ENCODE data around the gene SYT6.

The SYT6 gene

GRCh38 chr1:114108751-114109255 lies 44.9 kb downstream of the SYT6 start:
- no peak for DNase-seq (ENCODE audit: low spot score in 2 of 2)
- Mint-ChIP-seq H3K27ac (ENCODE audit: low read depth) (no peak overlapping the region), H3K36me3 (ENCODE audit: insufficient read depth) (no peaks in the 10 kb centered on the region)

GRCh38 chr1:114107474-114108435 lies 45.9 kb downstream of the SYT6 start:
- DNase-seq (ENCODE audit: low spot score in 2 of 2) (no peak), ATAC-seq (replicated peaks; ENCODE audit: extremely low read depth, poor library complexity, severe bottlenecking) (no peak)
- no peak overlapping the region for H3K4me3 Mint-ChIP-seq
- H3K4me1 Mint-ChIP-seq = peaks cover 9% of the 10 kb centered on the region
- H3K36me3 Mint-ChIP-seq (ENCODE audit: insufficient read depth) = no peaks in the 10 kb centered on the region
- H3K9me3 Mint-ChIP-seq = no peaks in the 10 kb centered on the region
- H3K27ac Mint-ChIP-seq (ENCODE audit: low read depth) = no peak overlapping the region
- H3K27me3 Mint-ChIP-seq = no peaks in the 10 kb centered on the region

More at GRCh38 chr1:114108751-114109255, 44.9 kb downstream of the SYT6 start:
- ATAC-seq (replicated peaks; ENCODE audit: extremely low read depth, poor library complexity, severe bottlenecking) = no peak
- Mint-ChIP-seq H3K4me3 (no peak overlapping the region), H3K27me3 (no peaks in the 10 kb centered on the region), H3K4me1 (peaks cover 15% of the 10 kb centered on the region), H3K9me3 (no peaks in the 10 kb centered on the region)

- ATAC-seq (replicated peaks; ENCODE audit: extremely low read depth, poor library complexity, severe bottlenecking) = no peak
- Mint-ChIP-seq H3K27ac (ENCODE audit: low read depth) (no peak overlapping the region), H3K36me3 (ENCODE audit: insufficient read depth) (no peaks in the 10 kb centered on the region), H3K27me3 (peaks cover 13% of the 10 kb centered on the region), H3K4me1 (peaks cover 9% of the 10 kb centered on the region), H3K4me3 (no peak overlapping the region), H3K9me3 (no peaks in the 10 kb centered on the region)
- DNase-seq (ENCODE audit: low spot score in 2 of 2) = no peak
Measured at GRCh38 chr1:114105421-114105979, 48.2 kb downstream of the SYT6 start.

- peaks cover 13% of the 10 kb centered on the region for H3K27me3 Mint-ChIP-seq
- H3K36me3 Mint-ChIP-seq (ENCODE audit: insufficient read depth) = no peaks in the 10 kb centered on the region
- no peak overlapping the region for H3K4me3 Mint-ChIP-seq
- DNase-seq (ENCODE audit: low spot score in 2 of 2) = no peak
- no peaks in the 10 kb centered on the region for H3K9me3 Mint-ChIP-seq
- no peak for ATAC-seq (replicated peaks; ENCODE audit: extremely low read depth, poor library complexity, severe bottlenecking)
- peaks cover 9% of the 10 kb centered on the region for H3K4me1 Mint-ChIP-seq
- H3K27ac Mint-ChIP-seq (ENCODE audit: low read depth) = no peak overlapping the region
Measured at GRCh38 chr1:114104949-114105348, 48.7 kb downstream of the SYT6 start.

GRCh38 chr1:114103992-114104391 lies 49.7 kb downstream of the SYT6 start:
- Mint-ChIP-seq H3K9me3 (no peaks in the 10 kb centered on the region), H3K27ac (ENCODE audit: low read depth) (no peak overlapping the region), H3K27me3 (peaks cover 13% of the 10 kb centered on the region), H3K4me1 (peaks cover 9% of the 10 kb centered on the region), H3K36me3 (ENCODE audit: insufficient read depth) (no peaks in the 10 kb centered on the region), H3K4me3 (no peak overlapping the region)
- DNase-seq (ENCODE audit: low spot score in 2 of 2) (no peak), ATAC-seq (replicated peaks; ENCODE audit: extremely low read depth, poor library complexity, severe bottlenecking) (no peak)

GRCh38 chr1:114102136-114102535 lies 51.5 kb downstream of the SYT6 start:
- ATAC-seq (replicated peaks; ENCODE audit: extremely low read depth, poor library complexity, severe bottlenecking) = no peak
- no peak overlapping the region for H3K4me3 Mint-ChIP-seq
- H3K27me3 Mint-ChIP-seq = peaks cover 13% of the 10 kb centered on the region
- no peaks in the 10 kb centered on the region for H3K36me3 Mint-ChIP-seq (ENCODE audit: insufficient read depth)
- no peak overlapping the region for H3K27ac Mint-ChIP-seq (ENCODE audit: low read depth)
- H3K9me3 Mint-ChIP-seq = no peaks in the 10 kb centered on the region
- DNase-seq (ENCODE audit: low spot score in 2 of 2) = no peak
- peaks cover 9% of the 10 kb centered on the region for H3K4me1 Mint-ChIP-seq

- no peak for ATAC-seq (replicated peaks; ENCODE audit: extremely low read depth, poor library complexity, severe bottlenecking)
- Mint-ChIP-seq H3K36me3 (ENCODE audit: insufficient read depth) (no peaks in the 10 kb centered on the region), H3K4me3 (no peak overlapping the region), H3K27me3 (peaks cover 13% of the 10 kb centered on the region), H3K4me1 (peaks cover 9% of the 10 kb centered on the region), H3K27ac (ENCODE audit: low read depth) (no peak overlapping the region), H3K9me3 (no peaks in the 10 kb centered on the region)
- no peak for DNase-seq (ENCODE audit: low spot score in 2 of 2)
Measured at GRCh38 chr1:114100148-114100547, 53.5 kb downstream of the SYT6 start.

GRCh38 chr1:114099268-114099667 lies 54.4 kb downstream of the SYT6 start:
- no peaks in the 10 kb centered on the region for H3K36me3 Mint-ChIP-seq (ENCODE audit: insufficient read depth)
- no peaks in the 10 kb centered on the region for H3K9me3 Mint-ChIP-seq
- DNase-seq (ENCODE audit: low spot score in 2 of 2) = no peak
- peaks cover 13% of the 10 kb centered on the region for H3K27me3 Mint-ChIP-seq
- peaks cover 7% of the 10 kb centered on the region for H3K4me1 Mint-ChIP-seq
- H3K27ac Mint-ChIP-seq (ENCODE audit: low read depth) = no peak overlapping the region
- no peak for ATAC-seq (replicated peaks; ENCODE audit: extremely low read depth, poor library complexity, severe bottlenecking)
- H3K4me3 Mint-ChIP-seq = no peak overlapping the region

- ATAC-seq (replicated peaks; ENCODE audit: extremely low read depth, poor library complexity, severe bottlenecking) = no peak
- no peaks in the 10 kb centered on the region for H3K9me3 Mint-ChIP-seq
- no peaks in the 10 kb centered on the region for H3K36me3 Mint-ChIP-seq (ENCODE audit: insufficient read depth)
- peaks cover 14% of the 10 kb centered on the region for H3K27me3 Mint-ChIP-seq
- no peak overlapping the region for H3K27ac Mint-ChIP-seq (ENCODE audit: low read depth)
- DNase-seq (ENCODE audit: low spot score in 2 of 2) = no peak
- no peaks in the 10 kb centered on the region for H3K4me1 Mint-ChIP-seq
- no peak overlapping the region for H3K4me3 Mint-ChIP-seq
Measured at GRCh38 chr1:114097109-114097508, 56.6 kb downstream of the SYT6 start.

- no peaks in the 10 kb centered on the region for H3K4me1 Mint-ChIP-seq
- H3K27ac Mint-ChIP-seq (ENCODE audit: low read depth) = no peak overlapping the region
- H3K36me3 Mint-ChIP-seq (ENCODE audit: insufficient read depth) = no peaks in the 10 kb centered on the region
- no peak for ATAC-seq (replicated peaks; ENCODE audit: extremely low read depth, poor library complexity, severe bottlenecking)
- DNase-seq (ENCODE audit: low spot score in 2 of 2) = no peak
- H3K4me3 Mint-ChIP-seq = no peak overlapping the region
- no peaks in the 10 kb centered on the region for H3K9me3 Mint-ChIP-seq
- H3K27me3 Mint-ChIP-seq = peaks cover 12% of the 10 kb centered on the region
Measured at GRCh38 chr1:114094675-114095074, 59.0 kb downstream of the SYT6 start.

GRCh38 chr1:114094363-114094634 lies 59.4 kb downstream of the SYT6 start:
- Mint-ChIP-seq H3K27me3 (peaks cover 12% of the 10 kb centered on the region), H3K9me3 (no peaks in the 10 kb centered on the region), H3K36me3 (ENCODE audit: insufficient read depth) (no peaks in the 10 kb centered on the region), H3K4me1 (peaks cover under 1% of the 10 kb centered on the region), H3K27ac (ENCODE audit: low read depth) (no peak overlapping the region), H3K4me3 (no peak overlapping the region)
- ATAC-seq (replicated peaks; ENCODE audit: extremely low read depth, poor library complexity, severe bottlenecking) (no peak), DNase-seq (ENCODE audit: low spot score in 2 of 2) (no peak)

- no peaks in the 10 kb centered on the region for H3K9me3 Mint-ChIP-seq
- peaks cover 12% of the 10 kb centered on the region for H3K27me3 Mint-ChIP-seq
- DNase-seq (ENCODE audit: low spot score in 2 of 2) (no peak), ATAC-seq (replicated peaks; ENCODE audit: extremely low read depth, poor library complexity, severe bottlenecking) (no peak)
- peaks cover 5% of the 10 kb centered on the region for H3K4me1 Mint-ChIP-seq
- H3K27ac Mint-ChIP-seq (ENCODE audit: low read depth) = no peak overlapping the region
- H3K4me3 Mint-ChIP-seq = no peak overlapping the region
- no peaks in the 10 kb centered on the region for H3K36me3 Mint-ChIP-seq (ENCODE audit: insufficient read depth)
Measured at GRCh38 chr1:114093624-114094362, 59.9 kb downstream of the SYT6 start.

Measured in central memory CD8-positive, alpha-beta T cell (primary cell).